GOT3 (cell line): Measurements from ENCODE around the gene MOCS2.
"Not testable (repeated sequence)": the region's sequence is repeated elsewhere in the genome, so short reads cannot be mapped to it uniquely, and the experiment has no call there.

ENCODE experiments used
- DNase-seq: peaks from one replicate; lab custom pipeline; 2025; ENCODE audit warnings: mixed read lengths; lab: John Stamatoyannopoulos, UW

MOCS2 gene

GRCh38 chr5:53109443-53110127 is at the start of gene MOCS2:
TSS of gene MOCS2 (minus strand) at chr5:53109757. CDS start at chr5:53107174, 2,583 bp downstream.
- DNase-seq: peak; percentile 64

- DNase-seq: no peak
Measured at GRCh38 chr5:53151713-53152458, 42.3 kb upstream of the MOCS2 start.

- DNase-seq: no peak
Measured at GRCh38 chr5:53133020-53133419, 23.5 kb upstream of the MOCS2 start.

GRCh38 chr5:53130266-53130665 is 20.7 kb upstream of the MOCS2 start:
- no peak for DNase-seq

- no peak for DNase-seq
Measured at GRCh38 chr5:53128481-53128880, 18.9 kb upstream of the MOCS2 start.

GRCh38 chr5:53127107-53127506 is 17.6 kb upstream of the MOCS2 start:
- no peak for DNase-seq

GRCh38 chr5:53126521-53126920 is 17.0 kb upstream of the MOCS2 start:
- no peak for DNase-seq

- no peak for DNase-seq
Measured at GRCh38 chr5:53123702-53124101, 14.1 kb upstream of the MOCS2 start.

GRCh38 chr5:53120165-53120564 is 10.6 kb upstream of the MOCS2 start:
- DNase-seq: no peak

- DNase-seq: no peak
Measured at GRCh38 chr5:53118879-53119278, 9.3 kb upstream of the MOCS2 start.

GRCh38 chr5:53116597-53116996 is 7.0 kb upstream of the MOCS2 start:
- no peak for DNase-seq

GRCh38 chr5:53114988-53115387 is 5.4 kb upstream of the MOCS2 start:
- no peak for DNase-seq

GRCh38 chr5:53113947-53114346 is 4.4 kb upstream of the MOCS2 start:
- no peak for DNase-seq

- DNase-seq: no peak
Measured at GRCh38 chr5:53112909-53113308, 3.4 kb upstream of the MOCS2 start.

- DNase-seq: not testable (repeated sequence)
Measured at GRCh38 chr5:53112307-53112706, 2.8 kb upstream of the MOCS2 start.

- DNase-seq: no peak
Measured at GRCh38 chr5:53111139-53111538, 1.6 kb upstream of the MOCS2 start.

- no peak for DNase-seq
Measured at GRCh38 chr5:53110156-53110555, 599 bp upstream of the MOCS2 start.

- no peak for DNase-seq
Measured at GRCh38 chr5:53109056-53109442, 508 bp downstream of the MOCS2 start.

GRCh38 chr5:53105611-53106300 is 3.8 kb downstream of the MOCS2 start:
- DNase-seq: no peak

GRCh38 chr5:53100606-53101005 is 9.0 kb downstream of the MOCS2 start:
- no peak for DNase-seq

GRCh38 chr5:53099546-53099945 is 10.0 kb downstream of the MOCS2 start:
- DNase-seq: no peak

- no peak for DNase-seq
Measured at GRCh38 chr5:53095931-53096525, 13.5 kb downstream of the MOCS2 start.

- DNase-seq: no peak
Measured at GRCh38 chr5:53095217-53095616, 14.3 kb downstream of the MOCS2 start.
